ENCODE data around the gene NOLC1. TPM values are rescaled to one million over a fixed set of nuclear protein-coding genes. Genes with fewer than 3 reads are reported as not detected.

NOLC1 gene
- total and polyA plus RNA-seq, 4 donors: 11.6 to 26.3 (median 20.4) TPM

GRCh38 chr10:102191956-102192355 is 39.8 kb downstream of the NOLC1 start:
- H3K4me3 ChIP-seq (ENCODE audit: low read depth in 1 of 3, low read length in 3 of 3): no peak overlapping the region
- no peak for TF ChIP-seq FOXA2 (IDR thresholded peaks at IDR 0.05)
- TF ChIP-seq HNF4A (conservative IDR thresholded peaks at IDR 0.05): no peak
- TF ChIP-seq CTCF (IDR thresholded peaks at IDR 0.05; ENCODE audit: low read depth, low read length, missing input control): no peak
- TF ChIP-seq ZBTB33 (IDR thresholded peaks at IDR 0.05): no peak
- TF ChIP-seq RAD21 (IDR thresholded peaks at IDR 0.05): no peak
- no peak for TF ChIP-seq ATF3 (IDR thresholded peaks at IDR 0.05)
- TF ChIP-seq GABPA (IDR thresholded peaks at IDR 0.05 in 1 of 2, conservative IDR thresholded peaks at IDR 0.05 in 1 of 2): no peak
- TF ChIP-seq HNF4G (IDR thresholded peaks at IDR 0.05): no peak
- TF ChIP-seq JUND (IDR thresholded peaks at IDR 0.05): no peak
- TF ChIP-seq TAF1 (conservative IDR thresholded peaks at IDR 0.05): no peak
- TF ChIP-seq RXRA (IDR thresholded peaks at IDR 0.05): no peak
- TF ChIP-seq EGR1 (IDR thresholded peaks at IDR 0.05; ENCODE audit: low read depth in 2 of 2): no peak
- no peak for TF ChIP-seq REST (IDR thresholded peaks at IDR 0.05)
- no peak for TF ChIP-seq YY1 (IDR thresholded peaks at IDR 0.05)
- no peak for TF ChIP-seq MAX (IDR thresholded peaks at IDR 0.05)
- TF ChIP-seq SP1 (IDR thresholded peaks at IDR 0.05): no peak
- TF ChIP-seq NR2F2 (IDR thresholded peaks at IDR 0.05): no peak
- TF ChIP-seq FOXA1 (IDR thresholded peaks at IDR 0.05): no peak

More at GRCh38 chr10:102191956-102192355, 39.8 kb downstream of the NOLC1 start:
- Histone ChIP-seq H3K9ac (ENCODE audit: low read depth in 1 of 2, low read length in 2 of 2) (no peak overlapping the region), H3K27me3 (ENCODE audit: control insufficient read depth in 4 of 4, insufficient read depth in 4 of 4, low read length in 3 of 4) (no peaks in the 10 kb centered on the region), H3K9me3 (ENCODE audit: control insufficient read depth in 4 of 4, low read length in 3 of 4) (no peaks in the 10 kb centered on the region), H3K27ac (ENCODE audit: low read depth in 1 of 2, low read length in 2 of 2) (no peak overlapping the region), H3K4me1 (ENCODE audit: control insufficient read depth in 4 of 4, insufficient read depth in 4 of 4, low read length in 3 of 4) (peaks cover 0 to 6% (median 3%) of the 10 kb centered on the region in 4 donors), H3K36me3 (ENCODE audit: control insufficient read depth in 4 of 4, insufficient read depth in 3 of 4, low read depth in 1 of 4, low read length in 3 of 4) (no peaks in the 10 kb centered on the region)
- WGBS: 70% methylated on average over 7 of the region's 7 CpGs
- DNase-seq (ENCODE audit: low spot score): no peak

Measured in liver (tissue), 9 donors.